Measurements from ENCODE around the gene MICOS13.

- TF ChIP-seq CTCF (IDR thresholded peaks at IDR 0.05) (no peak), POLR2A (IDR thresholded peaks at IDR 0.05) (no peak)
These were observed 11.1 kb downstream of the MICOS13 start for GRCh38 chr19:5669212-5669611.
